K562 (cell line): ENCODE data around the gene TGFBR3L. TPM values are rescaled to one million over a fixed set of nuclear protein-coding genes. Genes with fewer than 3 reads are reported as not detected.

Experiments used
- ATAC-seq: fragments of 200-7000 bp; cut with Tn5 transposase; 3 replicates; pipeline ENCODE4 v1.9.1; 2020; ENCODE audit warnings: moderate library complexity
- BruUV-seq: library from RNA; stranded (reverse); fragments of 400-500 nt; replicated peaks from 2 replicates; lab custom pipeline; 2021; lab: Mats Ljungman, UMichigan
- CTCF ChIA-PET: fragments of 300-600 bp; formaldehyde crosslinking; extraction: SDS; loops from one replicate; lab custom pipeline; 2021; ENCODE audit warnings: low intra/inter-chr PET ratio; lab: Yijun Ruan, JAX
- POLR2A ChIA-PET: fragments of 300-600, 350-650 bp; sonication (Branson Sonifier 250); formaldehyde crosslinking; extraction: SDS; loops from one replicate; lab custom pipeline; 2021; ENCODE audit warnings: antibody characterized with exemption, inconsistent platforms; lab: Yijun Ruan, JAX
- DNase-seq, 4 experiments: peaks; one replicate each; pipeline versions ENCODE4 v3.0.0 to v3.0.0-alpha.2; 2011 to 2018; ENCODE audit warnings: low spot score in 3 of 4, mixed read lengths in 3 of 4; ENCODE audit errors: extremely low read depth in 1 of 4
- FAIRE-seq: peaks from 2 replicates; lab custom pipeline; 2011; peaks lifted over from hg19 to GRCh38; lab: Jason Lieb, UNC
- H2AFZ ChIP-seq: 2 replicates; pipeline ENCODE4 v1.6.0; 2011; ENCODE audit warnings: low read depth, low read length, control low read depth, inconsistent platforms
- H3K27ac ChIP-seq: fragments of 200-600 bp; 3 replicates; pipeline ENCODE4 v1.8.0; 2011; ENCODE audit warnings: low read depth, mild to moderate bottlenecking, control low read depth, inconsistent platforms, low read length, moderate library complexity, mixed read lengths; ENCODE audit errors: extremely low read depth
- H3K27me3 ChIP-seq, 2 experiments: fragments of 300-600 bp in 1 of 2; 2 replicates in 1 of 2; 3 replicates in 1 of 2; pipeline versions ENCODE4 v1.6.0 to v1.8.0; 2011; ENCODE audit warnings: inconsistent platforms in 2 of 2, low read length in 2 of 2, mild to moderate bottlenecking in 1 of 2, mixed read lengths in 1 of 2, moderate library complexity in 1 of 2; ENCODE audit not compliant: control insufficient read depth in 2 of 2, insufficient read depth in 2 of 2
- H3K36me3 ChIP-seq: fragments of 300-600 bp; 3 replicates; pipeline ENCODE4 v1.8.0; 2011; ENCODE audit warnings: mild to moderate bottlenecking, low read length, inconsistent platforms; ENCODE audit not compliant: control insufficient read depth, insufficient read depth
- H3K4me1 ChIP-seq, 2 experiments: fragments of 200-600 bp in 1 of 2; replicated peaks in 1 of 2; 2 replicates in 1 of 2; 3 replicates in 1 of 2; pipeline versions ENCODE4 v1.5.1 to v1.8.0; 2011; ENCODE audit warnings: inconsistent platforms in 2 of 2, low read length in 2 of 2, mild to moderate bottlenecking in 1 of 2, mixed read lengths in 1 of 2, moderate library complexity in 1 of 2; ENCODE audit not compliant: control insufficient read depth in 2 of 2, insufficient read depth in 2 of 2
- H3K4me2 ChIP-seq: 2 replicates; pipeline ENCODE4 v1.6.1; 2011; ENCODE audit warnings: low read length, control low read depth, inconsistent platforms, mixed read lengths; ENCODE audit not compliant: insufficient read depth
- H3K4me3 ChIP-seq: fragments of 200-600 bp; sonication (generic), shearing (Covaris generic); 2 replicates; pipeline ENCODE4 v1.5.1; 2016; ENCODE audit warnings: control low read depth, inconsistent platforms
- H3K79me2 ChIP-seq: fragments of 200-600 bp; 3 replicates; pipeline ENCODE4 v1.8.0; 2011; ENCODE audit warnings: low read length, inconsistent platforms; ENCODE audit not compliant: control insufficient read depth, insufficient read depth
- H3K9ac ChIP-seq, 2 experiments: 2 replicates each; pipeline versions ENCODE4 v1.6.0 to v1.6.1; 2011; ENCODE audit warnings: low read depth in 2 of 2, low read length in 2 of 2, control low read depth in 1 of 2, inconsistent platforms in 1 of 2, mild to moderate bottlenecking in 1 of 2, mixed read lengths in 1 of 2; ENCODE audit not compliant: insufficient read depth in 1 of 2
- H3K9me1 ChIP-seq: one replicate; pipeline ENCODE4 v1.6.0; 2011; ENCODE audit warnings: inconsistent platforms, mild to moderate bottlenecking, low read length, moderate library complexity; ENCODE audit not compliant: control insufficient read depth, insufficient read depth
- H3K9me3 ChIP-seq: replicated peaks from 2 replicates; pipeline ENCODE4 v1.5.1; 2011; ENCODE audit warnings: low read depth, low read length, inconsistent platforms; ENCODE audit not compliant: control insufficient read depth, insufficient read depth
- H4K20me1 ChIP-seq: replicated peaks from 2 replicates; pipeline ENCODE4 v1.6.1; 2011; ENCODE audit warnings: low read length, inconsistent platforms, mixed read lengths; ENCODE audit not compliant: control insufficient read depth, insufficient read depth
- ADNP ChIP-seq: fragments of 200-800 bp; sonication (Bioruptor generic); IDR thresholded peaks from 2 replicates; pipeline ENCODE4 v1.6.1; 2016; ENCODE audit warnings: missing genetic modification characterization, missing compliant biosample characterization
- CBFA2T2 ChIP-seq: fragments of 450-650 bp; conservative IDR thresholded peaks from 2 replicates; pipeline ENCODE4 v1.6.1; 2017; ENCODE audit warnings: mild to moderate bottlenecking
- CBFB ChIP-seq: sonication (generic); formaldehyde crosslinking; IDR thresholded peaks from 2 replicates; pipeline ENCODE4 v1.4.0; 2020; ENCODE audit warnings: mild to moderate bottlenecking, missing genetic modification reagents
- CREB1 ChIP-seq, 2 experiments: sonication (generic) in 1 of 2; formaldehyde crosslinking in 1 of 2; IDR thresholded peaks; 2 replicates each; pipeline versions ENCODE4 v1.6.1 to v1.8.0; 2012 to 2022; ENCODE audit warnings: inconsistent platforms in 1 of 2, mild to moderate bottlenecking in 1 of 2, missing genetic modification reagents in 1 of 2, moderate library complexity in 1 of 2
- EWSR1 ChIP-seq: fragments of 450-650 bp; IDR thresholded peaks from 2 replicates; pipeline ENCODE4 v1.6.1; 2018; ENCODE audit warnings: borderline replicate concordance, mild to moderate bottlenecking, low read depth, moderate library complexity; ENCODE audit not compliant: partially characterized antibody
- FOXA3 ChIP-seq, 2 experiments: fragments of 450-650 bp in 1 of 2; sonication (generic) in 1 of 2; formaldehyde crosslinking; IDR thresholded peaks in 1 of 2; conservative IDR thresholded peaks in 1 of 2; 2 replicates each; pipeline versions ENCODE4 v1.4.0 to v1.8.0; 2020 to 2022; ENCODE audit warnings: mild to moderate bottlenecking in 2 of 2, missing genetic modification reagents in 1 of 2
- GABPB2 ChIP-seq: fragments of 250-450 bp; sonication (Bioruptor Pico); conservative IDR thresholded peaks from 2 replicates; pipeline ENCODE4 v1.5.1; 2021; ENCODE audit warnings: mild to moderate bottlenecking
- GATAD2B ChIP-seq: fragments of 450-650 bp; IDR thresholded peaks from 2 replicates; pipeline ENCODE4 v1.6.1; 2017; ENCODE audit warnings: mild to moderate bottlenecking, borderline replicate concordance
- GMEB1 ChIP-seq: fragments of 250-450 bp; sonication (Bioruptor Pico); IDR thresholded peaks from 2 replicates; pipeline ENCODE4 v1.4.0; 2020; ENCODE audit warnings: mild to moderate bottlenecking
- IRF2 ChIP-seq: sonication (generic); formaldehyde crosslinking; IDR thresholded peaks from 2 replicates; pipeline ENCODE4 v1.8.1; 2022; ENCODE audit warnings: mild to moderate bottlenecking, missing genetic modification reagents
- LARP7 ChIP-seq: fragments of 450-650 bp; IDR thresholded peaks from 2 replicates; pipeline ENCODE4 v1.6.1; 2016
- MAX ChIP-seq: sonication (generic); formaldehyde crosslinking; IDR thresholded peaks from 2 replicates; pipeline ENCODE4 v1.9.0; 2022; ENCODE audit warnings: mild to moderate bottlenecking, missing genetic modification reagents
- NFIX ChIP-seq: fragments of 250-450 bp; sonication (Bioruptor Pico); IDR thresholded peaks from 2 replicates; pipeline ENCODE4 v1.4.0; 2020; ENCODE audit warnings: low read depth, mild to moderate bottlenecking, moderate library complexity
- RAD51 ChIP-seq: fragments of 450-650 bp; IDR thresholded peaks from 2 replicates; pipeline ENCODE4 v1.7.1; 2016; ENCODE audit warnings: low read depth, mild to moderate bottlenecking, borderline replicate concordance
- RNF2 ChIP-seq: sonication (generic); IDR thresholded peaks from 2 replicates; pipeline ENCODE4 v1.6.1; 2016
- TAF15 ChIP-seq: fragments of 200-400 bp; formaldehyde crosslinking; IDR thresholded peaks from 2 replicates; pipeline ENCODE4 v1.6.1; 2017; ENCODE audit warnings: mild to moderate bottlenecking, low read depth, low read length, moderate library complexity
- ZBTB43 ChIP-seq: sonication (generic); formaldehyde crosslinking; IDR thresholded peaks from 2 replicates; pipeline ENCODE4 v1.8.0; 2023; ENCODE audit warnings: mild to moderate bottlenecking, missing genetic modification reagents
- ZBTB7A ChIP-seq: IDR thresholded peaks from 2 replicates; pipeline ENCODE4 v1.6.1; 2011; ENCODE audit warnings: low read depth, mild to moderate bottlenecking, low read length, moderate library complexity, borderline replicate concordance; ENCODE audit not compliant: control insufficient read depth
- ZNF239 ChIP-seq: fragments of 250-450 bp; sonication (Bioruptor Pico); IDR thresholded peaks from 2 replicates; pipeline ENCODE4 v1.4.0; 2020; ENCODE audit warnings: mild to moderate bottlenecking
- ZNF551 ChIP-seq: fragments of 250-450 bp; sonication (Bioruptor Pico); IDR thresholded peaks from 2 replicates; pipeline ENCODE4 v1.5.0; 2021; ENCODE audit warnings: mild to moderate bottlenecking, moderate library complexity
- ZNF785 ChIP-seq: fragments of 250-450 bp; sonication (Bioruptor Pico); IDR thresholded peaks from 2 replicates; pipeline ENCODE4 v1.4.0; 2020; ENCODE audit warnings: mild to moderate bottlenecking
- WGBS: fragments of 100-300 bp; shearing (Covaris generic); methylation state at CpG from one replicate; pipeline ENCODE4 v1.1.6; 2016; ENCODE audit warnings: low coverage, mixed read lengths; ENCODE audit not compliant: insufficient coverage; ENCODE audit errors: missing lambda C conversion rate; 5-methylcytosine and 5-hydroxymethylcytosine counted together
- in situ Hi-C: fragments of 300-500 bp; cut with MboI; formaldehyde crosslinking; loops from 4 replicates; pipeline ENCODE4 v1.15.0; 2018; ENCODE audit warnings: inconsistent platforms, mixed read lengths
- intact Hi-C: fragments of 100-400 bp; cut with micrococcal nuclease; formaldehyde crosslinking; loops from 2 replicates; pipeline ENCODE4 v1.14.2; 2022
- polyA plus RNA-seq, 8 experiments: library from polyadenylated mRNA; depleted of rRNA in 4 of 8; stranded (reverse) in 5 of 8; unstranded in 3 of 8; fragments of >200 nt; fragmentation: Nextera tagmentation in 2 of 8; fragmentation: Illumina TruSeq in 1 of 8; extraction: Ambion mirVana in 2 of 8; extraction: Trizol in 1 of 8; gene quantifications; 2 replicates each; pipeline versions ENCODE4 v1.2.1 to v1.2.3, GENCODE V29; 2011 to 2014; ENCODE audit warnings: inconsistent platforms in 1 of 8, missing spikeins in 1 of 8
- total RNA-seq, 7 experiments: library from RNA; depleted of rRNA in 6 of 7; stranded (reverse); fragments of >200 nt in 6 of 7; fragmentation: Illumina TruSeq in 2 of 7; extraction: Trizol in 2 of 7; gene quantifications; 2 replicates each; pipeline versions ENCODE4 v1.2.1 to v1.2.3, GENCODE V29; 2011 to 2021; ENCODE audit warnings: low replicate concordance in 1 of 7

Gene TGFBR3L
- total and polyA plus RNA-seq, 9 of the 15 experiments (the other 6 are each of a cell fraction or from before 2014, with no cell fraction given): not detected

DNA sequence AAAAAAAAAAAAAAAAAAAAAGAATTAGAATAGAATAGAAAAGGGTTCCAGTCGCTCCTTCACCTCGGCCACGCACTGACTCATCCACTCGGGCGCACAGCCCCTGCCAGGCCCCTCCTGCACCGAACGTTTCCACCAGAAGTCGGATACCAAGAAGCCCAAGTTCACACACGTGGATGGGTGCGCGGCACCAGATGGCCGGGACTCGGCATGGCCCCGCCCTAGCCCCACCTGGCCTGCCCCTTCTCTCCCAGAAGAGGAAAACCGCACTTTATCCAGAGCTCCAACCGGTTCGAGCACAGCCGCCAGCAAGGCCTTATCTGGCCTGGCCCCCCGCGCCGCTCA is 46.3 kb upstream of the TGFBR3L start:
- POLR2A ChIA-PET: interaction anchor here (0.6 to 2.0 kb wide), 9 partner anchors 10 to 528 kb away, joined by 3 to 16 read pairs (median 5); partner anchors contain the start of genes MAP2K7 and SNAPC2
- intact Hi-C loops: no loop called here
- Histone ChIP-seq H3K79me2 (no peaks in the 10 kb centered on the region), H3K27ac (peak overlapping the region; percentile 71; the same call in 2 of the 3 replicates), H2AFZ (peak overlapping the region; percentile 99), H4K20me1 (peaks cover 13% of the 10 kb centered on the region), H3K36me3 (no peaks in the 10 kb centered on the region), H3K9me3 (no peaks in the 10 kb centered on the region), H3K9ac (peak overlapping the region in 1 of 2 experiments; percentile 88; a peak in 3 of 4 replicates), H3K27me3 (no peaks in the 10 kb centered on the region; a peak in 1 of 5 replicates), H3K9me1 (no peaks in the 10 kb centered on the region), H3K4me3 (peak overlapping the region; percentile 75), H3K4me1 (peaks cover 15 to 89% of the 10 kb centered on the region in 2 experiments; a peak in 4 of 5 replicates), H3K4me2 (peak overlapping the region; percentile 83)
- in situ Hi-C loops: no loop called here
- FAIRE-seq (no peak), DNase-seq (peak in 2 of 4 experiments; percentile 45 to 47), ATAC-seq (no peak; the same call in 2 of the 3 replicates)
- CTCF ChIA-PET: interaction anchor here (1.2 kb wide), 1 partner anchor 16 kb away, joined by 3 read pairs; no protein-coding TSS in a partner anchor
- WGBS: 2% methylated on average over 17 of the region's 21 CpGs
- BruUV-seq: no TSS peak
- TF ChIP-seq MAX (CRISPR knock-in tag): peak; percentile 84
- no peak for TF ChIP-seq LARP7
- TF ChIP-seq GATAD2B: no peak
- no peak for TF ChIP-seq CREB1 (IDR thresholded peaks at IDR 0.05)
- TF ChIP-seq CREB1 (CRISPR knock-in tag; IDR thresholded peaks at IDR 0.05): no peak
- TF ChIP-seq RAD51: no peak
- peak; percentile 86; the same call in 1 of the 2 replicates for TF ChIP-seq ZBTB7A
- no peak for TF ChIP-seq FOXA3 (CRISPR knock-in tag; conservative IDR thresholded peaks at IDR 0.05 in 1 of 2, IDR thresholded peaks at IDR 0.05 in 1 of 2)
- peak; percentile 49 for TF ChIP-seq CBFA2T2
- TF ChIP-seq ZNF239 (CRISPR knock-in tag): no peak
- no peak for TF ChIP-seq GMEB1
- TF ChIP-seq EWSR1: no peak
- no peak for TF ChIP-seq GABPB2 (CRISPR knock-in tag)
- TF ChIP-seq TAF15: no peak
- TF ChIP-seq ZBTB43: no peak
- TF ChIP-seq ZNF785 (CRISPR knock-in tag): no peak
- no peak for TF ChIP-seq ADNP (tag)
- no peak for TF ChIP-seq ZNF551 (CRISPR knock-in tag)
- TF ChIP-seq CBFB: no peak; the same call in 1 of the 2 replicates
- no peak for TF ChIP-seq IRF2 (CRISPR knock-in tag)
- no peak for TF ChIP-seq RNF2
- TF ChIP-seq NFIX (CRISPR knock-in tag): no peak
